T-helper 2 cell treated with Interferon-gamma antibody and Interleukin-4, amounts not matched to agents 5 μg/mL and 100 μg/mL, for 36 hours (primary cell): ENCODE measurements around the gene LHPP.

Experiments
- DNase-seq: peaks from one replicate; pipeline ENCODE4 v3.0.0; 2021; ENCODE audit warnings: low spot score
- H3K27ac Mint-ChIP-seq: one replicate; pipeline ENCODE4 v1.8.0; 2021; ENCODE audit warnings: mild to moderate bottlenecking, mixed read lengths
- H3K27me3 Mint-ChIP-seq: one replicate; pipeline ENCODE4 v1.8.0; 2021; ENCODE audit warnings: low read depth, mixed read lengths
- H3K36me3 Mint-ChIP-seq: one replicate; pipeline ENCODE4 v1.8.0; 2021; ENCODE audit warnings: low read depth, mixed read lengths
- H3K4me1 Mint-ChIP-seq: one replicate; pipeline ENCODE4 v1.8.0; 2021; ENCODE audit warnings: low read depth, mixed read lengths
- H3K4me3 Mint-ChIP-seq: one replicate; pipeline ENCODE4 v1.8.0; 2022; ENCODE audit warnings: mild to moderate bottlenecking, moderate library complexity, mixed read lengths
- H3K9me3 Mint-ChIP-seq: one replicate; pipeline ENCODE4 v1.8.0; 2021; ENCODE audit warnings: mixed read lengths

Gene LHPP, protein sequence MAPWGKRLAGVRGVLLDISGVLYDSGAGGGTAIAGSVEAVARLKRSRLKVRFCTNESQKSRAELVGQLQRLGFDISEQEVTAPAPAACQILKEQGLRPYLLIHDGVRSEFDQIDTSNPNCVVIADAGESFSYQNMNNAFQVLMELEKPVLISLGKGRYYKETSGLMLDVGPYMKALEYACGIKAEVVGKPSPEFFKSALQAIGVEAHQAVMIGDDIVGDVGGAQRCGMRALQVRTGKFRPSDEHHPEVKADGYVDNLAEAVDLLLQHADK

DNA sequence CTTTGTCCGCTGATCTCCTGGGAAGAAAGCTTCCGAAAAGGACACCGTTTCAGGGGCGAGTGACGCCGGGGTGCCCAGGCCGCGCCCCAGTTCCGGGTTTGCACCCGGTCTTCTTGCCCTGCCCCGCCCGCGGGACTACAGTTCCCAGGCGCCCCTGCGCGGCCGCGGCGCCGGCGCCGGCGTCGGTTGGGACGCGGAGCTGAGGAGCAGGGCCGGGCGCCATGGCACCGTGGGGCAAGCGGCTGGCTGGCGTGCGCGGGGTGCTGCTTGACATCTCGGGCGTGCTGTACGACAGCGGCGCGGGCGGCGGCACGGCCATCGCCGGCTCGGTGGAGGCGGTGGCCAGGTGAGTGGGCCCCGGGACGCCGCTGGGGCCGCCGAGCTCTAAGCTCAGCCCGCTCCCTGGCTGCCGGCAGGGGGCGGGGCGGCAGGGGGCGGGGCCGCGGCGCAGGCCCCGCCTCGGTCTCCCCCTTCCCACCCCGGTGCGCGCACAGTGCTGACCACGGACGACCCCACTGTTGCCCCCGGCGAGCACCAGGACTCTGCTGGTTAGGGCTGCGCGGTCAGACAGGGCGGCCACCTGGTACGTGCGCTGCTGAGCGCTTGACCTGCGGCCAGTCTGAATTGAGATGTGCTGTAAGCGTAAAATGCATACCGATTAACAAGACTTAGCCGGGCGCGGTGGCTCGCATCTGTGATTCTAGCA, at the start of gene LHPP:
TSS of gene LHPP (plus strand) at position 182 of the 706 bp plus-strand sequence. CDS start at position 222, 40 bp downstream.
- peaks cover 10% of the 10 kb centered on the region for H3K27me3 Mint-ChIP-seq
- H3K27ac Mint-ChIP-seq: peak within 1 kb of the TSS; percentile 97
- H3K9me3 Mint-ChIP-seq: peaks cover 3% of the 10 kb centered on the region
- H3K4me1 Mint-ChIP-seq: peaks cover 19% of the 10 kb centered on the region
- peak within 1 kb of the TSS; percentile 88 for H3K4me3 Mint-ChIP-seq
- DNase-seq: peak; percentile 89
- peaks cover 3% of the 10 kb centered on the region for H3K36me3 Mint-ChIP-seq

DNA sequence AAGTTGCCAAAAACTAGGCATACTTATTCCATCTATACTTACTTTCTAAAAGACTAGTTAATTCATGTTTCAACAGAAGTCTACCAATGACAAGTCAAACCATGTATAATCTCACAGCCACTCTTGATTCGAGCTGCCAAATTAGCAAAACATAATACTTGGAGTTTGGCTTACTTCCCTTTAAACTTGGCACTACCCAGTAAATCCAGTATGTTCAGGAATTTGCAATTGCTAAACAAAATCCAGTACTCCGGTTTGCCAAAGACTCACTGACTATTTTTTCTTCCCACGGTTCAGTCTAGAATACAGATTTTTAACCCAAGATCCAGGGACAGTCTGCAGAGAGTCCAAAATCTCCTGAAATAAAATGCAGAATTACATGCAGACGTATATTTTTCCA, 47.5 kb upstream of the LHPP start:
- no peak for DNase-seq
- no peak overlapping the region for H3K4me3 Mint-ChIP-seq
- H3K27ac Mint-ChIP-seq: no peak overlapping the region
- H3K4me1 Mint-ChIP-seq: peaks cover 10% of the 10 kb centered on the region
- H3K9me3 Mint-ChIP-seq: no peaks in the 10 kb centered on the region
- no peaks in the 10 kb centered on the region for H3K27me3 Mint-ChIP-seq
- peaks cover 15% of the 10 kb centered on the region for H3K36me3 Mint-ChIP-seq

DNA sequence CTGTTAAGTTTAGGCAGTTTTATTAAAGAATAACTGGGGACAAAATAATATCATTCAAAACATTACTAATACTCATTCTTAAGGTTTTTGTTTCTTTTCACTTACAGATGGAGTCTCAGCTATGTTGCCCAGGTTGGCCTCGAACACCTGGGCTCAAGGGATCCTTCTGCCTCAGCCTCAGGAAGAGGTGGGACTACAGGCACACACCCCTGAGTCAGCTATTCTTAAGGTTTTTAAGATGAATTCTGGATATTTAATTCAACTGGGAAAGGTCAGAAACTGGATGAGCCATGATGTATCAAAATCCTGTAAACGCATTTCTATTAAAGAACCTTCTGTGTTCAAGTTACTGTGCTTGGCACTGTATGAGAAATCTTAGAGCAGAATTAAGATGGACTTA, 46.4 kb upstream of the LHPP start:
- Mint-ChIP-seq H3K27me3 (peaks cover 2% of the 10 kb centered on the region), H3K9me3 (no peaks in the 10 kb centered on the region), H3K4me1 (peaks cover 7% of the 10 kb centered on the region), H3K4me3 (no peak overlapping the region), H3K36me3 (peaks cover 8% of the 10 kb centered on the region), H3K27ac (no peak overlapping the region)
- no peak for DNase-seq

DNA sequence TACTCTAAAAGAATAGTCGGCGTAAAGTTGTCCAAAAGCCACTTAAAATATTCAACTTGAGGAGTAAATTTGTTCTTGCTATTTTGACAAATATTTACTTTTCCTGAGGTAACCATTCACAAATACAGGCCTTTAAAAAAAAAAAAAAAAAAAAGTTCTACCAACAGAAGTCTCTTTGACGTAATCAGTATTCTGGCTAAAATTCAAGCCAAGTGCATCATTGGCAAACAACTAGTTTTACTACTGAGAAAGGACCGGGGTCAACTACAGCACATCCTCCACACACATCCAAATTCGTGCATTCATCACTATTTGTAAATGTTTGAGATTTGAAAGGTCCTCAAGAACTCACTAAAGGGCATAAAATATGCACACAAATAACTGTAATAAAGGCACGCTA, 44.9 kb upstream of the LHPP start:
- no peak for DNase-seq
- Mint-ChIP-seq H3K4me1 (peaks cover 7% of the 10 kb centered on the region), H3K27ac (no peak overlapping the region), H3K27me3 (peaks cover 8% of the 10 kb centered on the region), H3K4me3 (peak overlapping the region; percentile 42), H3K36me3 (peaks cover 2% of the 10 kb centered on the region), H3K9me3 (no peaks in the 10 kb centered on the region)

DNA sequence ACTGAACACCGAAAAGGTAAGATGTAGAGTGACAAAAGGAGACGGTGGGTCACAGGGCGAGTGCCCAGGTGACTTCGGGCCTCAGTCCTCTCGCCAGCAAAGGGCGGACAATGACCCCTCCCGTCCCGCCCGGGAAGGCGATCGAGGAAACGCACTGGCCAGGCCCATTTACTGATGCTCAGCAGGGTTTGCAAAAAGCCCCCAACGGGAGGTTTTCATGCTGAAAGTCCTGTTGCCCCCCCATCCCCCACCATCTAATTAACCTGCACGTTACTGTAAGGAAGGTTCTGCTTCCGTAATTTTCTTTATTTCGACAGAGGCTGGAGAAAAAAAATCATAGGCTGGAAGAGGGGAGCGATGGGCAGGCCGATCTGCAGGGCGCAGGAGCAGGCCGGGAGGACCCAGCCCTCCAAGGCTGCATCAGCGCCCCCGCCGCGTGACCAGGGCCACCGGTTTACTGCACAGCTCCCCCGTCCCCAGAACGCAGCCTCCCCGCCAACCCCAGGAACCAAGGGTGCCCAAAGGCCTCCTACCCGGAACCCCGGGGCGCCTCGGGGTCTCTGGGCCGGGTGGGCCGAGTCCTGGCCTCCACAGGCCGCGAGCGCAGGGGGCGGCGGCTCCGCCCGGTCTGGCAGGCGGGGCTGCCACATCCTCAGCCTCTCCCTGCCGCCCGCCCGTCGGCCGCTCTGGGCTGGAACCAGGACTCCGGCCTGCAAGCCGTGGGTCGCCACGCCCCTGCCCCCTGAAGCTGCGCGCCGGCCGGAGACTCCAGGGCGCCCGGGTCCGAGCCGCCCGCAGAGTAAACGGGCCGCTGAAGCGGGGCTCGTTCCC, 43.5 kb upstream of the LHPP start:
- peaks cover 14% of the 10 kb centered on the region for H3K27me3 Mint-ChIP-seq
- H3K9me3 Mint-ChIP-seq: no peaks in the 10 kb centered on the region
- no peaks in the 10 kb centered on the region for H3K36me3 Mint-ChIP-seq
- DNase-seq: peak; percentile 56
- H3K4me1 Mint-ChIP-seq: peaks cover 7% of the 10 kb centered on the region
- peak overlapping the region; percentile 41 for H3K27ac Mint-ChIP-seq
- H3K4me3 Mint-ChIP-seq: peak overlapping the region; percentile 76

DNA sequence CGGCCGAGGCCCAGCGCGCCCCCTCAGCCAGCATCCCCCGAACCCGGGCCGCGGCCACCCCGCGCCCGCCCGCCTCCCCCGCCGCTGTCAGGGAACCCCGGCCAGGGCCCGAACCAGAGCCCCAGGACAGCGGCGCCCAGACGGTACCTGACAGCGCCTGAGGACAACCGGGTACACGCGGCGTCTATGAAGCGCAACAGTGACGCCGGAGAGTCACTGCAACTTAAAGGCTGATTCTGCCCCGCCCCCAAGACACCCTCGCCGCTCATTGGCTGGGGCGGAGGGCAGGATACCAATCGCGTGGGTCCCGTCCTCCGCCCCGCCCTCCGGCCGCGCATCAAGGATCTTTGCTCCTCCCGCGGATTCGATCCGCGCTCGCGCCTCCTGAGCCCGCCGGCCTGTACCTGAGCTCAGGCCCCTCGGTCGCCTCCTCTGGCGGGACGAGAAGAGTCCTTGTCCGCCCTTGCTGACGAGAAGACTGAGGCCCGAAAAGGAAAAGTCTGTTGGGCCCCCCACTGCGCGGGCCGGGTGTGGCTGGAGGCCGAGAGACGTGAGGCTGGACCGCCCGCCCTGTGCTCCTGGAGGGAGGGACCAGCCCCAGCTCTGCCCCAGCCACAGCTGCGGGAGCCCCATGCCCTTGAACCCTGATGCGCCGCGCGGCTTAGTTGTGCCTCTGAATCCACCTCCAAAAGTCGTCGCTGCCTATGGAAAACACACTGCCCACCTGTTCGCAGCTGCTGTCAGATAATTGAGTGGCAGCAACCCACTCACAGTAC, 42.7 kb upstream of the LHPP start, which contains the start of gene OAT:
TSS of gene OAT (minus strand) at position 198 of the 776 bp plus-strand sequence. CDS start 6,752 bp downstream, outside the sequence.
- Mint-ChIP-seq H3K4me3 (peak within 1 kb of the TSS; percentile 76), H3K27ac (peak within 1 kb of the TSS; percentile 60), H3K36me3 (no peaks in the 10 kb centered on the region)

DNA sequence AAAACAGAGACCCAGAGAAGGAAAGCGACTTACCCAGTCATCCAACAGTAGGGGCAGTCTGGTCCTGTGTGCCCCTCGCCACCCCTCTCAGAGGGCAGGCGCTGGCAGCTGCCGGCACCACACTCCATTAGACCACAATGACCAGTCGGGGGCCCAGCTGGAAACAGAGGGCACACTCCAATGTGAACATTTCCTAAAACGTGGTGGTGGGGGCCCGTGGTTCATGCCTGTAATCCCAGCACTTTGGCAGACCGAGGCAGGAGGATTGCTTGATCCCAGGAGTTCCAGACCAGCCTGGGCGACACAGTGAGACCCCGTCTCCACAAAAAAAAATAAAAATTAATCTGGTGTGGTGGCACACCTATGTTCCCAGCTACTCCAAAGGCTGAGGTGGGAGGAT, 42.0 kb upstream of the LHPP start:
- H3K4me1 Mint-ChIP-seq: peaks cover 7% of the 10 kb centered on the region
- peak overlapping the region; percentile 63 for H3K4me3 Mint-ChIP-seq
- no peaks in the 10 kb centered on the region for H3K9me3 Mint-ChIP-seq
- H3K27me3 Mint-ChIP-seq: peaks cover 14% of the 10 kb centered on the region
- no peak for DNase-seq
- no peak overlapping the region for H3K27ac Mint-ChIP-seq
- no peaks in the 10 kb centered on the region for H3K36me3 Mint-ChIP-seq

More for the DNA sequence above, 42.7 kb upstream of the LHPP start, which contains the start of gene OAT:
- H3K27me3 Mint-ChIP-seq: peaks cover 14% of the 10 kb centered on the region
- peak; percentile 95 for DNase-seq
- H3K4me1 Mint-ChIP-seq: peaks cover 7% of the 10 kb centered on the region
- H3K9me3 Mint-ChIP-seq: no peaks in the 10 kb centered on the region

DNA sequence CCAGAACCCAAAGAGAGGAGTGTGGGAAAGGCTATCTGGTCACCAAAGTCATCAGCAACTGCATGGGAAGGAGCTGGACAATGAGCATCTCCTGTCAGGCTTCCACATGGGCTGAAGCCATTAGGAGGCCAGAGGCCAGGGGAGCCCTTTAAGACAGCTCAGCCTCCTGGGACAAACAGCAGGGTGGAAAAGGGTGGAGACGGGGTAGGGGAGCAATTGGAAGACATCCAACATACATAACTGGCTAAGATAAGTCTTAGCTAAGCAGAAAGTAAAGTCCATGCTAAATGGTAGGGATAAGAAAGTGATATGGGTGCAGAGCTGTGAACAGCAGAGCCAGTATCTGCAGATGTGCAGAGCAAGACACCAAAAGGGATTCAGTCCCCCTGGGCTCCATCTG, 41.4 kb upstream of the LHPP start:
- Mint-ChIP-seq H3K4me1 (peaks cover 7% of the 10 kb centered on the region), H3K36me3 (no peaks in the 10 kb centered on the region), H3K4me3 (no peak overlapping the region), H3K9me3 (no peaks in the 10 kb centered on the region), H3K27me3 (peaks cover 14% of the 10 kb centered on the region), H3K27ac (no peak overlapping the region)
- DNase-seq: no peak

DNA sequence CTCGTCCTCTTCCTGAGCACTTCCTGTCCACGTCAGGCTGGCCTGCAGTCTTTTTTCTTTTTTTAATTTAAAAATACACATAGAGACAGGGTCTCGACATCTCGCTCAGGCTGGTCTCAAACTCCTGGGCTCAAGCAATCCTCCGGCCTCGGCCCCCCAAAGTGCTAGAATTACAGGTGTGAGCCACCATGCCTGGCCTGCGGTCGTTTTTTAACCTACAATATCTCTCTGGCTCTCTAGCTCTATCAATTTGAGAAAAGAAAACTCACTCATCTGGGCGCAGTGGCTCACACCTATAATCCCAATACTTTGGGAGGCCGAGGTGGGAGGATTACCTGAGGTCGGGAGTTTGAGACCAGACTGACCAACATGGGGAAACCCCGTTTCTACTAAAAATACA, 38.9 kb upstream of the LHPP start:
- H3K36me3 Mint-ChIP-seq: no peaks in the 10 kb centered on the region
- H3K4me3 Mint-ChIP-seq: no peak overlapping the region
- DNase-seq: no peak
- no peak overlapping the region for H3K27ac Mint-ChIP-seq
- H3K4me1 Mint-ChIP-seq: peaks cover 5% of the 10 kb centered on the region
- peaks cover 15% of the 10 kb centered on the region for H3K27me3 Mint-ChIP-seq
- H3K9me3 Mint-ChIP-seq: no peaks in the 10 kb centered on the region

DNA sequence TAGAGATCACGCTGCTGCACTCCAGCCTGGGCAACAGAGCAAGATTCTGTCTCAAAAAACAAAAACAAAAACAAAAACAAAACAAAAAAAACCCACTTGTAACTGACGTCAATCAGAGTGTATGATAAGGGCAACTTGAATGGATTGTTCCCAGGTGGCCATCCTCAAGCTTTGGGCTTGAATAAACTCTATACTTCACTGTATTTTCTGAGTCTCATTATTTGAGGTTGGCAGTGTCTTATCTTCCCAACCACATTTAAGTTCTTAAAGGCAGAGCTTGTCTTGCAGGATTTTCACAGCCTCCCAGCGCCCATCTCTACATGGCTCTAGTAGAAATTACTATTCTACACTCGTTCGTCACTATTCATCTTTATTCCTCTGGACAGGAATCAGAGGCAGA, 37.8 kb upstream of the LHPP start:
- DNase-seq: no peak
- H3K27me3 Mint-ChIP-seq: peaks cover 23% of the 10 kb centered on the region
- no peak overlapping the region for H3K27ac Mint-ChIP-seq
- no peaks in the 10 kb centered on the region for H3K36me3 Mint-ChIP-seq
- no peaks in the 10 kb centered on the region for H3K9me3 Mint-ChIP-seq
- peaks cover 5% of the 10 kb centered on the region for H3K4me1 Mint-ChIP-seq
- no peak overlapping the region for H3K4me3 Mint-ChIP-seq

DNA sequence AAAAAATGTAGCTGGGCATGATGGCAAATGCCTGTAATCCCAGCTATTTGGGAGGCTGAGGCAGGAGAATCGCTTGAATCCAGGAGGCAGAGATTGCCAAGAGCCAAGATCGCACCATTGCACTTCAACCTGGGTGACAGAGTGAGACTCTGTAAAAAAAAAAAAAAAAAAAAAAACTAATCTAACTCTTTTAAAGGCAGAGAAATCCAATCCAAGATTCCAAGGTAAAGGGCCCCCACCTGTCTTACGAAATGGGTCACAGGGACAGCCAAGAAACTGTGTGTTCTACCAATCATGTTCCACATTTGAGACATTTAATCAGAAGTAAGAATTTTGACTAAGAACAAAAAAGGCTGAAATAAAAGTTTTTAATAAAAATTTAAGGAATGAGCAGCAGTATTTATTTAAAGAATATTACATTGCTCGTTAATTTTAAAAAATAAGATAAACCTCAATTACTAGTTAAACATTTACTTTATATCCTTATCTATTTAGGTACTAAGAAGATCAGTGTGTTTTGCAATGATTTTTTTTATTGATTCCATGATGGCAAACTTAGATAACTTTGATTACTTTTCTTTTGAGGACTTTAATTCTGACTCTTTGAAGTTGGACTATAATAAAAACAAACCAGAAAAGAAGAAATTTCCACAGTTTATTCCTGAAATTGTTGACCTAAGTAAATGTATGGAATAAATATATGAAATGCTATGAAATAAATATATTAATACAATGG, 36.2 kb upstream of the LHPP start:
- H3K36me3 Mint-ChIP-seq: no peaks in the 10 kb centered on the region
- no peak overlapping the region for H3K4me3 Mint-ChIP-seq
- no peak overlapping the region for H3K27ac Mint-ChIP-seq
- H3K4me1 Mint-ChIP-seq: no peaks in the 10 kb centered on the region
- no peaks in the 10 kb centered on the region for H3K9me3 Mint-ChIP-seq
- peaks cover 23% of the 10 kb centered on the region for H3K27me3 Mint-ChIP-seq
- no peak for DNase-seq

DNA sequence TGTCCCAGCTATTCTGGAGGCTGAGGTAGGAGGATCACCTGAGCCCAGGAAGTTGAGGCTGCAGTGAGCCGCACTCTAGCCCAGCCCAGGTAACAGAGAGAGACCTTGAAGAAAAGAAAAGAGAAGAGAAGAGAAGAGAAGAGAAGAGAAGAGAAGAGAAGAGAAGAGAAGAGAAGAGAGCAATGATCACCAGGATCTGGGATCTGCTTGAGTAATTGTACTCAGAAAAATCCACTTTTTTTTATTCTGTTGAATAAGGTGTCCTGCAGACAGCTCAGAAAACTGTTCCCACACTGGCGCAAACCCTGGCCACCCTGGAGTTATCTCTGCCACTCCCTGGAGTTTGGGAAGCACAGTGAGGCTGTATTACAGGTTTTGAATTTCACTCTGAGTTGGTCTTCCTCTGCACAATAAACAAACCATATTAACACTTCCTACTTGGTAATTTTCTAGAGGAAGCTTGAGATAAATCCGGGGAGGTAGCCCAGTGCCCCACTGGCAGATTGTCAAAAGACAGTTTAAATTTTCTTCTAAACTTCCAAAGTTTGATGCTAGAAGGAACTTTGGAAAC, 33.3 kb upstream of the LHPP start:
- Mint-ChIP-seq H3K36me3 (no peaks in the 10 kb centered on the region), H3K4me3 (no peak overlapping the region), H3K27ac (peak overlapping the region; percentile 55), H3K27me3 (peaks cover 18% of the 10 kb centered on the region), H3K9me3 (no peaks in the 10 kb centered on the region), H3K4me1 (no peaks in the 10 kb centered on the region)
- no peak for DNase-seq
